HEK293 (cell line): ENCODE measurements around the gene TTC39C.

Source experiments
- FEZF1 ChIP-seq: fragments of 450-650 bp; formaldehyde crosslinking; IDR thresholded peaks from 2 replicates; pipeline ENCODE4 v1.5.1; 2016; ENCODE audit warnings: missing biosample characterization, missing genetic modification characterization
- ZBTB20 ChIP-seq: fragments of 450-650 bp; formaldehyde crosslinking; IDR thresholded peaks from 2 replicates; pipeline ENCODE4 v1.5.1; 2016; ENCODE audit warnings: missing biosample characterization, missing genetic modification characterization
- ZNF121 ChIP-seq: fragments of 450-650 bp; formaldehyde crosslinking; IDR thresholded peaks from 2 replicates; pipeline ENCODE4 v1.5.1; 2016; ENCODE audit warnings: missing biosample characterization, missing genetic modification characterization
- ZNF133 ChIP-seq: fragments of 450-650 bp; formaldehyde crosslinking; IDR thresholded peaks from 2 replicates; pipeline ENCODE4 v1.5.1; 2016; ENCODE audit warnings: missing biosample characterization, missing genetic modification characterization
- ZNF175 ChIP-seq: fragments of 450-650 bp; formaldehyde crosslinking; IDR thresholded peaks from 2 replicates; pipeline ENCODE4 v1.5.1; 2016; ENCODE audit warnings: missing biosample characterization, missing genetic modification characterization
- ZNF214 ChIP-seq: fragments of 450-650 bp; formaldehyde crosslinking; IDR thresholded peaks from 2 replicates; pipeline ENCODE4 v1.5.1; 2017; ENCODE audit warnings: missing biosample characterization, mild to moderate bottlenecking, missing genetic modification characterization, borderline replicate concordance
- ZNF426 ChIP-seq: fragments of 450-650 bp; formaldehyde crosslinking; IDR thresholded peaks from 2 replicates; pipeline ENCODE4 v1.5.1; 2017; ENCODE audit warnings: missing biosample characterization, missing genetic modification characterization, mild to moderate bottlenecking, inconsistent platforms, moderate library complexity
- ZNF558 ChIP-seq: fragments of 450-650 bp; formaldehyde crosslinking; IDR thresholded peaks from 2 replicates; pipeline ENCODE4 v1.5.1; 2016; ENCODE audit warnings: missing biosample characterization, missing genetic modification characterization
- ZNF571 ChIP-seq: fragments of 450-650 bp; formaldehyde crosslinking; IDR thresholded peaks from 2 replicates; pipeline ENCODE4 v1.5.0; 2017; ENCODE audit warnings: missing biosample characterization, missing genetic modification characterization
- ZNF660 ChIP-seq: fragments of 450-650 bp; IDR thresholded peaks from 2 replicates; pipeline ENCODE4 v1.5.1; 2018; ENCODE audit warnings: missing biosample characterization, mild to moderate bottlenecking, missing genetic modification characterization
- TF ChIP-seq, protein P1 (sequence below): fragments of 450-650 bp; formaldehyde crosslinking; IDR thresholded peaks from 2 replicates; pipeline ENCODE4 v1.5.1; 2016; ENCODE audit warnings: missing biosample characterization, missing genetic modification characterization
- TF ChIP-seq, protein P2 (sequence below): IDR thresholded peaks from 2 replicates; pipeline ENCODE4 v1.6.1; 2011; ENCODE audit warnings: mild to moderate bottlenecking, low read depth, low read length, borderline replicate concordance

DNA sequence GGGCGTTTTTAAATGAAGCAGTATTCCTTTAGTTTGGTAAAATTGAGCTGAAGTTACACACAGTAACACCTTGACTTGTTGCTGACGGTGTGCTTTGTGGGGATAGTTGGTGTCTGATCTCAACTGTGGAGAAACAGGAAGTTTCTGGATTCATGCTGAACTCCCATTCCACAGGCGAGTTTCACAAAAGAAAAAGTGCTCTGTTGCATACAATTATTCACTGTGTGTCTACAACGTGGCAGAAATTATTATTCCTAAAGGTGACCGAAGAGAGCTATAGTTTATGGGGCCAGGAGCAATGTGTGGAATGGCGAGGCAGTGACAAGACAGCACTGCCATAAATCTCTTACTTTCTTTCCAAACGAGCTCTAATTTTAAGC, 123.8 kb downstream of the TTC39C start:
- TF ChIP-seq, protein P1, sequence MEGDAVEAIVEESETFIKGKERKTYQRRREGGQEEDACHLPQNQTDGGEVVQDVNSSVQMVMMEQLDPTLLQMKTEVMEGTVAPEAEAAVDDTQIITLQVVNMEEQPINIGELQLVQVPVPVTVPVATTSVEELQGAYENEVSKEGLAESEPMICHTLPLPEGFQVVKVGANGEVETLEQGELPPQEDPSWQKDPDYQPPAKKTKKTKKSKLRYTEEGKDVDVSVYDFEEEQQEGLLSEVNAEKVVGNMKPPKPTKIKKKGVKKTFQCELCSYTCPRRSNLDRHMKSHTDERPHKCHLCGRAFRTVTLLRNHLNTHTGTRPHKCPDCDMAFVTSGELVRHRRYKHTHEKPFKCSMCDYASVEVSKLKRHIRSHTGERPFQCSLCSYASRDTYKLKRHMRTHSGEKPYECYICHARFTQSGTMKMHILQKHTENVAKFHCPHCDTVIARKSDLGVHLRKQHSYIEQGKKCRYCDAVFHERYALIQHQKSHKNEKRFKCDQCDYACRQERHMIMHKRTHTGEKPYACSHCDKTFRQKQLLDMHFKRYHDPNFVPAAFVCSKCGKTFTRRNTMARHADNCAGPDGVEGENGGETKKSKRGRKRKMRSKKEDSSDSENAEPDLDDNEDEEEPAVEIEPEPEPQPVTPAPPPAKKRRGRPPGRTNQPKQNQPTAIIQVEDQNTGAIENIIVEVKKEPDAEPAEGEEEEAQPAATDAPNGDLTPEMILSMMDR: no peak
- TF ChIP-seq ZNF558 (tag by site-specific recombination) (no peak), ZNF571 (tag by site-specific recombination) (no peak), ZNF660 (no peak), ZNF133 (tag by site-specific recombination) (no peak), FEZF1 (no peak), ZNF121 (tag by site-specific recombination) (no peak), ZNF214 (no peak), ZBTB20 (tag by site-specific recombination) (no peak), ZNF426 (no peak), ZNF175 (no peak)
- TF ChIP-seq, protein P2, sequence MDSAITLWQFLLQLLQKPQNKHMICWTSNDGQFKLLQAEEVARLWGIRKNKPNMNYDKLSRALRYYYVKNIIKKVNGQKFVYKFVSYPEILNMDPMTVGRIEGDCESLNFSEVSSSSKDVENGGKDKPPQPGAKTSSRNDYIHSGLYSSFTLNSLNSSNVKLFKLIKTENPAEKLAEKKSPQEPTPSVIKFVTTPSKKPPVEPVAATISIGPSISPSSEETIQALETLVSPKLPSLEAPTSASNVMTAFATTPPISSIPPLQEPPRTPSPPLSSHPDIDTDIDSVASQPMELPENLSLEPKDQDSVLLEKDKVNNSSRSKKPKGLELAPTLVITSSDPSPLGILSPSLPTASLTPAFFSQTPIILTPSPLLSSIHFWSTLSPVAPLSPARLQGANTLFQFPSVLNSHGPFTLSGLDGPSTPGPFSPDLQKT: no peak
